Tibial artery (tissue), 4 donors: ENCODE data around the gene CDK18.

Experiments used
- DNase-seq, 2 donors: peaks; one replicate each; pipeline ENCODE4 v3.0.0-alpha.2; 2019
- H3K27ac ChIP-seq, 2 donors: fragments of 200-600 bp; sonication (generic) in 1 of 2; 1 replicate in 1 of 2; 2 replicates in 1 of 2; pipeline ENCODE4 v1.5.1; 2018 to 2019; ENCODE audit warnings: mild to moderate bottlenecking in 1 of 2
- H3K27me3 ChIP-seq, 2 donors: fragments of 200-600 bp; sonication (generic) in 1 of 2; one replicate each; pipeline versions ENCODE4 v1.5.1 to v1.6.0; 2016 to 2019
- H3K36me3 ChIP-seq, 3 donors: fragments of 200-600 bp; sonication (generic) in 2 of 3; one replicate each; pipeline ENCODE4 v1.5.1; 2016 to 2019; ENCODE audit warnings: mild to moderate bottlenecking in 2 of 3
- H3K4me1 ChIP-seq, 4 donors: fragments of 200-600 bp; sonication (generic) in 2 of 4; 1 replicate in 3 of 4; 2 replicates in 1 of 4; pipeline ENCODE4 v1.5.1; 2016 to 2019
- H3K4me3 ChIP-seq, 2 donors: fragments of 200-600 bp; sonication (generic) in 1 of 2; 1 replicate in 1 of 2; 2 replicates in 1 of 2; pipeline ENCODE4 v1.5.1; 2018 to 2019; ENCODE audit warnings: mild to moderate bottlenecking in 2 of 2
- H3K9me3 ChIP-seq, 3 donors: fragments of 200-600 bp; sonication (generic) in 1 of 3; one replicate each; pipeline ENCODE4 v1.5.1; 2016 to 2019
- intact Hi-C: fragments of 100-400 bp; cut with DNase I; formaldehyde crosslinking; loops from one replicate; pipeline ENCODE4 v1.15.0; 2023; ENCODE audit warnings: low total_unique reads
- TF ChIP-seq, protein P1 (sequence below), 2 experiments: fragments of 200-600 bp in 1 of 2; fragments of 450-650 bp in 1 of 2; IDR thresholded peaks; one replicate each; pipeline ENCODE4 v1.5.1; 2017 to 2019; ENCODE audit warnings: antibody characterized with exemption in 2 of 2, mild to moderate bottlenecking in 1 of 2, moderate library complexity in 1 of 2

CDK18 gene

DNA sequence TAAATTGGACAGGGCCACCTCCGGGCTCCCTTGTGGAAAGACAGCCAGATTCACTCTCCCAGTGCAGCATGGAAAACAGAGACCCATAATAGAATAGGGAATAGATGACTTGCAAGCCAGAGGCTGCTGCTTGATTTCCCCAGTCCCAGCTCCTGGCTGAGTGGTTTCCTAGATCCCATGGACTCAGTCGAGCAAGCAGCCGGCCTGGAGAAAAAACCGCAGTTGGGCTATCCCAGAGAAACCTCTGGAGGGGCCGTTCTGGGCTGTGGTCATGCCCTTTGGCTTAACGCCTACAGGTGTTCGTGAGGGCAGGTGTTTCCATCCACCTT, 65.7 kb downstream of the CDK18 start:
- no peaks in the 10 kb centered on the region for H3K9me3 ChIP-seq
- TF ChIP-seq, protein P1, sequence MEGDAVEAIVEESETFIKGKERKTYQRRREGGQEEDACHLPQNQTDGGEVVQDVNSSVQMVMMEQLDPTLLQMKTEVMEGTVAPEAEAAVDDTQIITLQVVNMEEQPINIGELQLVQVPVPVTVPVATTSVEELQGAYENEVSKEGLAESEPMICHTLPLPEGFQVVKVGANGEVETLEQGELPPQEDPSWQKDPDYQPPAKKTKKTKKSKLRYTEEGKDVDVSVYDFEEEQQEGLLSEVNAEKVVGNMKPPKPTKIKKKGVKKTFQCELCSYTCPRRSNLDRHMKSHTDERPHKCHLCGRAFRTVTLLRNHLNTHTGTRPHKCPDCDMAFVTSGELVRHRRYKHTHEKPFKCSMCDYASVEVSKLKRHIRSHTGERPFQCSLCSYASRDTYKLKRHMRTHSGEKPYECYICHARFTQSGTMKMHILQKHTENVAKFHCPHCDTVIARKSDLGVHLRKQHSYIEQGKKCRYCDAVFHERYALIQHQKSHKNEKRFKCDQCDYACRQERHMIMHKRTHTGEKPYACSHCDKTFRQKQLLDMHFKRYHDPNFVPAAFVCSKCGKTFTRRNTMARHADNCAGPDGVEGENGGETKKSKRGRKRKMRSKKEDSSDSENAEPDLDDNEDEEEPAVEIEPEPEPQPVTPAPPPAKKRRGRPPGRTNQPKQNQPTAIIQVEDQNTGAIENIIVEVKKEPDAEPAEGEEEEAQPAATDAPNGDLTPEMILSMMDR (IDR thresholded peaks at IDR 0.05), result no peak
- H3K27me3 ChIP-seq, result peaks cover 0 to 61% of the 10 kb centered on the region in 2 donors
- H3K27ac ChIP-seq, result no peak overlapping the region
- no peak for DNase-seq
- H3K4me1 ChIP-seq, result peaks cover 0 to 18% (median 10%) of the 10 kb centered on the region in 4 donors
- no peaks in the 10 kb centered on the region for H3K36me3 ChIP-seq
- intact Hi-C loops, result no loop called here
- no peak overlapping the region for H3K4me3 ChIP-seq

DNA sequence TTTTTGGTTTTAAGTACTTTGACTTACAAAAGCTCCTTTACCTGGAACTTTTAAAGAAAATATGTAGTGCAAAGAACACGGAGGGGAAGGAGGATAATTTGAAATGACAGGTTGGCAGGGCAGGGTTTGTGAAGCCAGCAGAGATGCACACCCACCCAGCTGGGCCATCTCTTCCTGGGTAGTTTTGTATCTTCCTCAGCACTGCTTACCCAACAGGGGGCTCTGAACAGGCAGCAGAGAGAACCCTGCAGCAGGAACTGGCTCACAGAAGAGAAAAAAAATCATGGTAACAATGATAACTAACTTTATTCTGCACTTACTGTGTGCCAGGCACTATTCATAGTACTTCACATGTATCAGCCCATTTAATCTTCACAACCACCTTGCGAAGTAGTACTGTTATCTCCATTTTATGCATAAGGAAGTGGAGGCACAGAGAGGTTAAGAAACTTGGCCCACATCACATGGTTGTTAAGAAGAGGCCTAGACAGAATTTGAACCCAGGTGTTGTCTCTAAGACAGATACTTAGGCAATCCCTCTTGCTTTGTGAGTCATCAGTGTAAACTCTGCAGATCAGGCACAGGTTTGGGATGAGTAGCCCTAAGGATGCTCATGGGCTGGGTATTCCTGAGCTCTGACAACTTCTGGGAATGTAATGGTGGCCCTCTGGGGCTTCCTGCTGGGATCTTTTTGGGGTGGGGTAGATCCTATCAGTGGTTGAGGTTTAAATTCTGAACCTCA, 66.5 kb downstream of the CDK18 start:
- peaks cover 0 to 62% of the 10 kb centered on the region in 2 donors for H3K27me3 ChIP-seq

DNA sequence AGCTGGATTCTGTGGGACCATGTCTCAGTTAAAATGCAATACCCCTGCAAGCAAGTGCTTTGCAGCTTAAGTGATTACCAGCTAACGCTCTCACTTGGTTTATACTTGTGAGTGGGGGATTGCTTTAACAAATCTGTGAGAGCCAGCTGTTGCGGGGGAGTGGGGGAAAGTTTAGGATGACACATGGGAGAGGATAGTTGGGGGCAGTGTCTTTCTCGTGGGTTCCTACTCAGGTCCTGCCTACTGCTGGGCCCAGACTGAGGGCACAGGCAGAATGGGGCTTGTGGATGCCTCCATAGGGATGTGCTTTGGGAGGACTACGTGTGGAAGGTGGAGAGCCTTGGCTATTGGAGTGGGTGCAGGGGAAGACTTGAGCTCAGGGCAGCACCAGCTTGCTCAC, 67.3 kb downstream of the CDK18 start:
- Histone ChIP-seq H3K9me3 (no peaks in the 10 kb centered on the region), H3K27me3 (peaks cover 0 to 62% of the 10 kb centered on the region in 2 donors), H3K27ac (no peak overlapping the region), H3K4me3 (no peak overlapping the region), H3K36me3 (no peaks in the 10 kb centered on the region), H3K4me1 (peaks cover 0 to 18% (median 10%) of the 10 kb centered on the region in 4 donors)
- TF ChIP-seq, protein P1 (IDR thresholded peaks at IDR 0.05), result no peak
- DNase-seq, result no peak
- intact Hi-C loops, result no loop called here

More for the DNA sequence above, 66.5 kb downstream of the CDK18 start:
- H3K27ac ChIP-seq, result no peak overlapping the region
- no peak for DNase-seq
- intact Hi-C loops, result no loop called here
- no peaks in the 10 kb centered on the region for H3K36me3 ChIP-seq
- TF ChIP-seq, protein P1 (IDR thresholded peaks at IDR 0.05), result no peak
- H3K4me3 ChIP-seq, result no peak overlapping the region
- H3K9me3 ChIP-seq, result no peaks in the 10 kb centered on the region
- H3K4me1 ChIP-seq, result peaks cover 0 to 18% (median 10%) of the 10 kb centered on the region in 4 donors

DNA sequence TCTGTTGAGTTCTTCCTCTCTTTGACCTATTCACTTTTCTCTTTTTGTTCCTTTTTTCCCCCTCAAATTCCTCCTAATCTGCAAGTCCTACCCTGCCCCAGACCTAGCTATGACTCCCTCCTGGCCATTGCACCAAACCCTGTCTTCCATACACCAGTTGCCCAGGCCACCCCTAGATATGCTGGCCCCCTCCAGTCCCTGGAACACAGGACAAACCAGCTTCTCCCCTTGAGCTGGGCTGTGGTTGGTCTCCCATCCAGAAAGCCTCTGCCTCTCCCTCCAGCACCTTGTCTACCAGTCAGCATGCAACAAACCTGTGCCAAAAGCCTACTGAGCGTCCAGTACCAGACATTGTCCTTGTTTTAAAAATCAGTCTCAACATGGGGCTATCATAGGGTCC, 68.0 kb downstream of the CDK18 start:
- Histone ChIP-seq H3K27me3 (peaks cover 0 to 55% of the 10 kb centered on the region in 2 donors), H3K9me3 (no peaks in the 10 kb centered on the region), H3K36me3 (no peaks in the 10 kb centered on the region), H3K4me3 (no peak overlapping the region), H3K4me1 (peaks cover 0 to 18% (median 10%) of the 10 kb centered on the region in 4 donors), H3K27ac (no peak overlapping the region)
- no peak for DNase-seq
- TF ChIP-seq, protein P1 (IDR thresholded peaks at IDR 0.05), result no peak
- intact Hi-C loops, result no loop called here

DNA sequence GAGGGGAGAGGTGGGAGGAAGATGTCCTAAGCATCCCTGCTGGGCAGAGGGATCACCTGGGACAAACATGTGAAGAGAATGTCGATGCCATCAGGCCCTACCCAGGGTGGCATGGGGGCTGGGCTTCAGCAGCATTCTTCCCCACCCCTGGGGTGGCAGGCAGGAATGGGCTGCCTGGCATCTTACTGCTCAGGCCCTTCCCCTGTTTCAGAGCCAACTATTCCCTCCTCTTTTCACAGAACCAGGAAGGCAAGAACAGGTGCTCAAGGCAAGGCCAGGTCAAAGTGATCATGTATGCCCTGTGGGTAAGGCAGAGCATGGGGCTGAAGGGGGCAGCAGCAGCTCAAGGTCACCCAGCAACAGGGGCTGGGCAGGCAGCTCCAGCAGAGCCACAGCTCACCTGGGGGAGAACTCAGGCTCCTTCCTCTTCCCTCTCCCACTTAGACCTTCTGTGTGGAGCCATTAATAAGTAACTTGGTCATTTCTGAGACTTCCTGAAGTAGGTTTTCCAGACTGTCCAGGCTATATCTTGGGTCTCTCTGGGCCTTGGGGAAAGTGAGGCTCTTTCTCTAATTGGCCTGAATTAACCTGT, 70.9 kb downstream of the CDK18 start:
- Histone ChIP-seq H3K27ac (no peak overlapping the region), H3K9me3 (no peaks in the 10 kb centered on the region)
- TF ChIP-seq, protein P1 (IDR thresholded peaks at IDR 0.05), result no peak

More for the DNA sequence above, 70.9 kb downstream of the CDK18 start:
- Histone ChIP-seq H3K4me3 (no peak overlapping the region), H3K27me3 (peaks cover 0 to 40% of the 10 kb centered on the region in 2 donors), H3K36me3 (no peaks in the 10 kb centered on the region), H3K4me1 (no peaks in the 10 kb centered on the region)
- intact Hi-C loops, result no loop called here
- DNase-seq, result no peak
